Measurements from ENCODE around the gene OR1C1.
"Not testable (repeated sequence)": the region's sequence is repeated elsewhere in the genome, so short reads cannot be mapped to it uniquely, and the experiment has no call there.

OR1C1 gene, protein sequence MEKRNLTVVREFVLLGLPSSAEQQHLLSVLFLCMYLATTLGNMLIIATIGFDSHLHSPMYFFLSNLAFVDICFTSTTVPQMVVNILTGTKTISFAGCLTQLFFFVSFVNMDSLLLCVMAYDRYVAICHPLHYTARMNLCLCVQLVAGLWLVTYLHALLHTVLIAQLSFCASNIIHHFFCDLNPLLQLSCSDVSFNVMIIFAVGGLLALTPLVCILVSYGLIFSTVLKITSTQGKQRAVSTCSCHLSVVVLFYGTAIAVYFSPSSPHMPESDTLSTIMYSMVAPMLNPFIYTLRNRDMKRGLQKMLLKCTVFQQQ

DNA sequence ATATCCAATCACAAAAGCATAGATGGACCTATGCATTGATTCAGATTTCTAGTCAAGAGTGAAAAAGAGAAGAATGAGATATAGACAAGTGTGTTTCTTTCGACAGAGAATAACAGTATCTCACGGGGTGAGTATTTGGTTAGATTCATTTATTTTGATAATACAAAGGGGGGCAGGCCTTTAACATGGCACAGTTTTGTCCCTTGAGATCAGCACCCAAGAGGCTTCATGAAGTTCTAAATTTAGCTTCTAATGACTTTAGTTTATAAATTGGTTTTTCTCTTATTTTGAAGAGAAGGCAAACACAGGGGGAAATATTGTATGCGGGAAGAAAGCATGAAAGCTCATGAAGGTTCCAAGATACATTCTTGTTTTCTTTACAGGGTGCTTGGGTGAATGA lies at the start of gene OR1C1:
TSS of gene OR1C1 (minus strand) at position 101 of the 400 bp plus-strand sequence. CDS start 2,150 bp downstream, outside the sequence.
- DNase-seq = no peak

DNA sequence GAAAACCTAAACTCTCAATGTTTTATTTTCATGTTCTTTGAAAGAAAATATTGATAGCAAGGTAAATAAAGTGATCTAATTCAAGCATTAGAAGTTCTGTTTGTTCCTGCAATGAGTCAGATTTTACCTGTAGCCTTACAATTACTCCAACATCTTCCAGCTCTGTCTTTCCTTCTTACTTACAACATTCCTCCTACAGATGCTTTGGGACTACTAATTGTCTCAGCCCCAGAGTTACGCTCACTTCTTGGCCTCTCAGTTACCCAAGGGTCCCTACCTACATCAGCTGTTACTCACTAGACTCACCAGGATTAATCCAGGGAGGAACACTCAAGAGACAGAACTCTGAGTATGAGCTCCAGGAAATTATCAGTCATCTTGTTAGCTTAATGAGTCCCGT lies 37.2 kb upstream of the OR1C1 start:
- DNase-seq = no peak

DNA sequence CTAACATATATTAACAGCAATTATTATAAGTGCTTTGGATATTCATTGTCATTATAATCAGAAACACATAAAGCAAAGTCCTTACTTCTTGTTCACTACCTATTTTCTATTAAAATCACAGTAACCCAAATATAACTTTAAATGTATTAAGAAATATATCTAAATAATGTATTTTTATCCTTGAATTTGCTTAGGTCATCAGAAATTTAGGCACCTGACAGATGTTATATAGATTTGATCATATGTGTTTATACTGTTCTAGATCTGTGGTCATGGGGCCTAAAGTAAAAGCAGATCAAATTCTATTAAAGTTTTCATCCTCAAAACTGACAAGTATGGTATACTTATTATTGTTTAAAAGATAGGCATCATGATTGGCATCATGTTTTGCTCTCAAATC lies 9.2 kb upstream of the OR1C1 start:
- DNase-seq = no peak

DNA sequence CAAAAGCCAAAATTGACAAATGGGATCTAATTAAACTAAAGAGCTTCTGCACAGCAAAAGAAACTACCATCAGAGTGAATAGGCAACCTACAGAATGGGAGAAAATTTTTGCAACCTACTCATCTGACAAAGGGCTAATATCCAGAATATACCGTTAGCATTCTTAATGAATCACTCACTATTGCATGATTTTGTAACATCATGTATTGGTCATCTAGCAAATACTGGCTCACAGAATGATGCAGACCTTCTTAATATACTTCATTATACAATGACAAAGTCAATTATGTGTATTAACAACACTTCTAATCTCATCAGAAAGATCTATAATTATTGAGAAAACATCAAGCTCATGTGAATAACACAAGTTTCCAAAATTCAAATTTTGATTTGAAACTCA lies 6.0 kb downstream of the OR1C1 start:
- not testable (repeated sequence) for DNase-seq

DNA sequence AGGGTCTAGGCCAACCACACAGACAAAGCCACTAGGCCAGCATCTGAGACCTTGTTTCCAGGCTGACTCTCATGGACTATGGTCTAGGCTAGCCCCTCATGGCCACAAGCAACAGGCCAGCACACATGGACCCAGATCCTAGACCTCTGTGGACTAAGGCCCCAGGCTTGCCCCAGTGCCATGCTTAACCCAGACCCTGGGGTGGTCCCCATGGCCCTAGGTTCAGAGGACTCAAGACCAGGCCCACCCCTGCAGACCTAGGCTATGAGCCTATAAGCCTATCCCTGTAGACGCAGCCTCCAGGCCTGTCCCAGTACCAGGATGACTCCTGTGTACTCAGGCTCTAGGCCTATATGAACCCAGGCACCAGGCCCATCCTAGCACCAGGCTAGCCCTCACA lies 10.5 kb downstream of the OR1C1 start:
- no peak for DNase-seq

DNA sequence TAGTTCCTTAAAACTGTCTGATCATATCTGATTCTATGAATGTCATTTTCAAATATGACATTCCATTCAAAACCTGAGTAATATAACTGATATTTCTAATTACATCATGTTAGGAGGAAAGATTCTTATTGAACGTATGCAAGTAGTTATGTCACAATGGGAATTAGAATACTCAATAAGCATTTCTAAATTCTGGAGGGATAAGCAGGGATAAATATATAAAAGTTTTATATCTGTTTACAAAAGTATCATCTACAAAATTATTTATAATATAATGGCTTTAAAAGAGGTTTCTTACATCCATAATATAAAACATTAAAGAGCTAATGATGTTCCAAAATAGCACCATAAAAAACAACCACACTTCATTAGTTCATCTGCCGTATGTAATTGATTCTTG lies 12.3 kb downstream of the OR1C1 start, which contains the start of gene OR14A2:
TSS of gene OR14A2 (minus strand) at position 101 of the 400 bp plus-strand sequence.
- DNase-seq = no peak

DNA sequence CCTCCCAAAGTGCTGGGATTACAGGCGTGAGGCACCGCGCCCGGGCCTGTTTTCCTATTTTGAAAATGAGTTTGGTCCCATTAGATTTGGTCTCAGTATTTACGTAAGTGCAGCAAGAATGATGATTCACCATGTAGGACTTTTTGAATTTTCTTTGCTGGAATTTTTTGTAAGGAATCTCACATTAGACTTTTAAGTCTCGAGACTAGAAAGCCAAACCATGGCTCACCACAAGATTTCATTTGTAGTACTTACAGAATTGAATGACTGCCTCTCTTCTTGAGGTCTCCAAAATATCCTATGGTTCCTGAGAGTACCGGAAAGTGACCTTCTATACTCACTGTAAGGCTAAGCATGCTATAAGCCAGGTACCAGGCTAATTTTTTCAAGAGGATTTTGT lies 12.7 kb downstream of the OR1C1 start:
- DNase-seq = no peak

DNA sequence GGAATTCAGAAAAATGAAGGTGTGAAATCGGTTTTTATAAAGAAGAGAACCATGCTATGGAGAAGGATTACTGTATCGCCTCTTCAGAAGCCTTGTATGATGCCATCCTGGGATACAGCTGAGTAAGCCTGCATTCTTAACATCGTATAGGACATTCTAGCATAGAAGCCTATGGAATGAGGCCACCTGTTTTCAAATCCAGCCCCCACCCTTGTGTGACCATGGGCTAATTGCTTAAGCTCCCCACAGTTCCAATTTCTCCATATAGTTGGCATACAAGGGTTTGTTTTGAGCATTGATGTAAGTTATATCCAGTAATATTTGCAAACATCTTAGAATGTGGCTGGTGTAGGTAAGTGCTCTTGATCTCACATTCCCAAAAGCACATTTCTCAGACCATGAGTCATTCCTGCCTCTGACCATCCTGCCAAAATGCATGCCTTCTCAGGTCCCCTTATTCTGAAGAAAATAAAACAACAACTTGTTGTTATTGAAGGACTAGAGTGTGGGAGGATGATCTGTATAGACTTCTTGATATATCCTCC lies 13.9 kb downstream of the OR1C1 start:
- no peak for DNase-seq

DNA sequence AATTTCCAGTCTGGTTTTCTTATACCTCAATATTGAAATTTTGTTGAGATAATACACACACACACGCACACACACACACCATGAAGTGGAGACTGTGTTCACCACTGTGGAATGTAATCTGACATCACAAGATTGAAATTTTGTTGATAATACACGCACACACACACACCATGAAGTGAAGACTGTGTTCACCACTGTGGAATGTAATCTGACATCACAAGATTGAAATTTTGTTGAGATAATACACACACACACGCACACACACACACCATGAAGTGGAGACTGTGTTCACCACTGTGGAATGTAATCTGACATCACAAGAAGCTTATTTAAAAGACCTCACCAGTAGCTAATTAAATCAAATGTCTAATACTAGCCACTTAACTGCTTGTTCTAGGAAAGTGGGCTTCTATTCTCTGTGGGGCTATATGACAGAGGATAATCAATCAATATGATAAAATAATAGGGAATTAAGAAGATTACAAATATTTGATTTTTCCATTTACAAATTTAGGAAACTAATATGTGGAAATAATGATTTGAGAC lies 18.1 kb downstream of the OR1C1 start:
- DNase-seq = not testable (repeated sequence)

DNA sequence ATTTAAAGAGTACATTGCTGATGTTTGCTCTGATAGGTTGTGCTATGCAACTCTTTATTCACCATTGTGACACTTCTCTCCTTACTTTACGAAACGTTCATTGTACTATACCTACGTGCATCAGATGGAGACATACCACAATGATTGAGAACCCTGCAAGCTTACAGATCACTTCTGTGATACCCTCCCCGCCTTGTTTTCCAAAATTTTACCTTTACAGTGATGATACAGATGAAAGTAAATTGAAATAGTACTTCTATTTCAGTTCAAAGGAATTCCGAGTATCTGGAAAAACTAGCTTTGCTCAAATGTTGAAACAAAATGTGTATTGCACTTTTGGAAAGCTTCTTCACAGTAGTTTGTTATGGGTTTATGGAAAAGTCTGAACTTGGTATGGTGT lies 18.6 kb downstream of the OR1C1 start:
- DNase-seq = no peak

DNA sequence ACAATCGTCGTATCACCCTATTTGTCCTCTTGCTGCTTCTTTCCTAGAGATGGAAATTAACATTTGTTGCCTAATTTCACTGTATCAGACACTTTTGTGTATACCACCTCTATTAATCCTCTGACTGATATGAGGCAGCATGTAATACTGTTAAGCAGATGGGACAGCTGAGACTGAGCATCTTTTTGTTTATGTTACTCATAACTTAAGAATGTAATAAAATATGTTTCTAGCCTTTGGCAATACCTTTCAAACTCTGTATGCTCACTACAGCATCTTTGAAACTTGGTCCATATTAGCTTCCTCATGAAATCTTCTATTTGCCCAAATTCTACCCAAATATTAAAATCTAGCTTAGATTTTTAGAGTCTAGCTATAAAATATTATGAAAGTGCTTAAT lies 19.6 kb downstream of the OR1C1 start:
- no peak for DNase-seq

DNA sequence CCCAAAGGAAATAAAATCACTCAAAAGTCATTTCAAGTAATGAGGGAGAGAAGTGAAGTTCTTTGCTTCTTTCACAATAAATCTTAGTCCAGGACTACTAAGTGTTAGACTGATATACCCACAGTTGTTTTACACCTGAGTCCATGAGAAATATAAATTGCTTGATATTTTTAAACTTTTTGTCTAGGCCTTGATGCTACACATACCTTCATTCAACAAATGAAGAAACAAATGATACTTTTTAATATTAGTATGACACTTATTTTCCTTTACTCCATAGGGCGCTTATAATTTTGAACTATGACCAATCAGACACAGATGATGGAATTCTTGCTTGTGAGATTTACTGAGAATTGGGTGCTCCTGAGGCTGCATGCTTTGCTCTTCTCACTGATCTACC lies 22.0 kb downstream of the OR1C1 start, which contains the start of gene OR14K1:
TSS of gene OR14K1 (plus strand) at position 301 of the 400 bp plus-strand sequence. CDS start at position 301, 0 bp downstream.
- DNase-seq = no peak

DNA sequence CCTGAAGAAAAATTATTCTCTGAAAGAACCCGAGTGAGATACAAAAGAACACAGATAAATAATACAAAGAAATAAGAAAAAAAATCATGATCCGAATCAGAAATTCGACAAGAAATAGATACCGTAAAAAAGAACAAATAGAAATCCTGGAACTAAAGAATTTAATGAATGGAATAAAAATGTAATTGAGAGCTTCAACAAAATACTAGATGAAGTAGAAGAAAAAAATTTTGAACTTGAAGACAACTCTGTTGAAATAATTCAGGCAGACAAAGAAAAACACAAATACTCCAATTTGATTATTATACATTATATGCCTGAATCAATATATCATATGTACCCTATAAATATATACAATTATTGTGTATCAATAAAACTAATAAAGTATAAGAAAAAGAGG lies 39.1 kb downstream of the OR1C1 start:
- DNase-seq = no peak

DNA sequence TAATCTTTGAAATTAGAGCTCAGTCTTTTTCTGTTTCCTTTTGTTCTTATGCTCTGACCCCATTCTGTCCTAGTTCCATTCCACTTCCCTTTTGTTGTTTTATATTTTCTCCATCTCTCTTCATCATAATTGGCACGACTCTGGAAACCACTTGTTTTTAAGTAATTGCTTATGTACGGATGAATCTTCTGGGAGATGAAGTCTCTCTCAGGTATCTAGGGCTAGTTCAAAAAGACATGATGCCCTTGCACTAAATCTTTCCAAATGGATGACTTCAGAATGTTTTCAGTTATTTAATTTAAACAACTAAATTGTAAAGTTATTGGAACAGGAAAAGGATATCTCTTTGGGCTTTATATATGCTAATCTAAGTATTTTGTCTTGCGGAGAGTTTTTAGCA lies 43.8 kb downstream of the OR1C1 start, which contains the start of gene OR6F1:
TSS of gene OR6F1 (minus strand) at position 101 of the 400 bp plus-strand sequence. CDS start 3,891 bp downstream, outside the sequence.
- no peak for DNase-seq

DNA sequence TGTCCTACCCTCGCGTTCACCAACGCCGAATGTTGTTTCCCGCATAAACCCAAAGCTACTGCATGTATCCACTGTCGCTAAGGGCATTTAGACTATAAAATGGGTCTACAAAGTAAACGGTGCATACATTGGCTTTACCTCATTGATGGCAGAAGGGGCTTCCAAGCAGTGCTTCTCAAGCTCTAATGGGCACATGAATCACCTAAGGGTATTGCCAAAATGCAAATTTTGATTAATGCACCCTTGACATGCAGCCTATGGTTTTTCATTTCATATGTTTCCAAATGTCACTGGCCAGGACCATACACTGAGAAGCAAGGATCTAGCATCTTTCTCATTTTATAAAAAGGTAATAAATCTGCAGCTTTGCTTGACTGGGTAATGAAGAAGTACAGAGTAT lies 46.6 kb downstream of the OR1C1 start:
- no peak for DNase-seq

DNA sequence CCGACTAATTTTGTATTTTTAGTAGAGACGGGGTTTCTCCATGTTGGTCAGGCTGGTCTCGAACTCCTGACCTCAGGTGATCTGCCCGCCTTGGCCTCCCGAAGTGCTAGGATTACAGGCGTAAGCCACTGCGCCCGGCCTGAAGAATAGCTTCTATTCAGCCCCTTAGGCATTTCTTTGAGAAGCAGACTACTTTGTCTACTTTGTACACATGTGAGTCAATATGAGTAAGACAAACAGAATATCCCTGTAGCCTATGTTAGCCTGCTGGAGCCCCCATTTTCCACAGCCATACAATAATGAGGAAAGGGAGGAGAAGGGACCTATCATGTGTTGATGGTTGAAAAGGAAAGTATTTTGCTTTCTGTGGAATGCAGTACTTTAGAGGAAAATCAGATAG lies 49.7 kb downstream of the OR1C1 start:
- DNase-seq = not testable (repeated sequence)
